WTC11 (cell line): ENCODE data around the gene SORCS1. TPM values are rescaled to one million over a fixed set of nuclear protein-coding genes. Genes with fewer than 3 reads are reported as not detected.

Source experiments
- ATAC-seq: fragments of 200-7000 bp; cut with Tn5 transposase; 2 replicates; pipeline ENCODE4 v1.10.0; 2021; ENCODE audit warnings: mild to moderate bottlenecking, moderate library complexity
- CTCF ChIA-PET: fragments of 300-600 bp; sonication (Branson Sonifier 250); formaldehyde crosslinking; loops from one replicate; lab custom pipeline; 2021; ENCODE audit warnings: antibody characterized with exemption; lab: Charles Lee
- POLR2A ChIA-PET: fragments of 350-600 bp; sonication (Branson Sonifier 250); formaldehyde crosslinking; loops from one replicate; lab custom pipeline; 2021; ENCODE audit warnings: antibody characterized with exemption; lab: Charles Lee
- DNase-seq: peaks from one replicate; pipeline ENCODE4 v3.0.0; 2021; ENCODE audit warnings: low spot score
- H3K27ac Mint-ChIP-seq: 2 replicates; pipeline ENCODE4 v1.8.0; 2021; ENCODE audit warnings: mixed read lengths
- H3K27me3 Mint-ChIP-seq: 2 replicates; pipeline ENCODE4 v1.8.0; 2021; ENCODE audit warnings: low read depth, mild to moderate bottlenecking, moderate library complexity, mixed read lengths
- H3K36me3 Mint-ChIP-seq: 2 replicates; pipeline ENCODE4 v1.8.0; 2021; ENCODE audit warnings: mixed read lengths
- H3K4me1 Mint-ChIP-seq: 2 replicates; pipeline ENCODE4 v1.8.0; 2022; ENCODE audit warnings: mixed read lengths
- H3K4me3 Mint-ChIP-seq: 2 replicates; pipeline ENCODE4 v1.8.0; 2021; ENCODE audit warnings: mild to moderate bottlenecking, moderate library complexity, mixed read lengths
- H3K9me3 Mint-ChIP-seq: 2 replicates; pipeline ENCODE4 v1.8.0; 2021; ENCODE audit warnings: mixed read lengths
- AR ChIP-seq: fragments of 250-450 bp; sonication (Bioruptor Pico); IDR thresholded peaks from 2 replicates; pipeline ENCODE4 v1.9.0; 2021; ENCODE audit warnings: mild to moderate bottlenecking
- ATF2 ChIP-seq: sonication (generic); formaldehyde crosslinking; IDR thresholded peaks from 2 replicates; pipeline ENCODE4 v1.8.1; 2022; ENCODE audit warnings: low read depth, missing genetic modification reagents, borderline replicate concordance
- CBFB ChIP-seq: sonication (generic); formaldehyde crosslinking; IDR thresholded peaks from 2 replicates; pipeline ENCODE4 v1.8.1; 2022; ENCODE audit warnings: mild to moderate bottlenecking, low read depth, missing genetic modification reagents
- CDX4 ChIP-seq: fragments of 250-450 bp; sonication (Bioruptor Pico); IDR thresholded peaks from 2 replicates; pipeline ENCODE4 v1.9.0; 2021; ENCODE audit warnings: moderate library complexity, mild to moderate bottlenecking, inconsistent platforms, borderline replicate concordance
- ELF4 ChIP-seq: sonication (generic); formaldehyde crosslinking; IDR thresholded peaks from 2 replicates; pipeline ENCODE4 v1.8.1; 2022; ENCODE audit warnings: low read depth, mild to moderate bottlenecking, moderate library complexity, missing genetic modification reagents
- ESRRA ChIP-seq: sonication (generic); formaldehyde crosslinking; IDR thresholded peaks from 2 replicates; pipeline ENCODE4 v1.8.1; 2022; ENCODE audit warnings: mild to moderate bottlenecking, missing genetic modification reagents, borderline replicate concordance
- ETV6 ChIP-seq: sonication (generic); formaldehyde crosslinking; IDR thresholded peaks from 2 replicates; pipeline ENCODE4 v1.8.1; 2022; ENCODE audit warnings: mild to moderate bottlenecking, missing genetic modification reagents
- FOXP4 ChIP-seq: sonication (generic); formaldehyde crosslinking; IDR thresholded peaks from 2 replicates; pipeline ENCODE4 v1.8.0; 2022; ENCODE audit warnings: mild to moderate bottlenecking, missing genetic modification reagents
- GABPB1 ChIP-seq: sonication (generic); formaldehyde crosslinking; IDR thresholded peaks from 2 replicates; pipeline ENCODE4 v1.8.1; 2023; ENCODE audit warnings: mild to moderate bottlenecking, missing genetic modification reagents
- GTF2I ChIP-seq: fragments of 250-450 bp; sonication (Bioruptor Pico); conservative IDR thresholded peaks from 2 replicates; pipeline ENCODE4 v1.4.0; 2021; ENCODE audit warnings: mild to moderate bottlenecking
- HMGA2 ChIP-seq: fragments of 250-450 bp; sonication (Bioruptor Pico); IDR thresholded peaks from 2 replicates; pipeline ENCODE4 v1.4.0; 2021; ENCODE audit warnings: mild to moderate bottlenecking, moderate library complexity
- MAX ChIP-seq: sonication (generic); formaldehyde crosslinking; IDR thresholded peaks from 2 replicates; pipeline ENCODE4 v1.8.0; 2022; ENCODE audit warnings: mild to moderate bottlenecking, missing genetic modification reagents
- RORB ChIP-seq: fragments of 250-450 bp; sonication (Bioruptor Pico); IDR thresholded peaks from 2 replicates; pipeline ENCODE4 v1.9.0; 2021; ENCODE audit warnings: mild to moderate bottlenecking
- SP1 ChIP-seq: sonication (generic); formaldehyde crosslinking; conservative IDR thresholded peaks from 2 replicates; pipeline ENCODE4 v1.8.1; 2022; ENCODE audit warnings: missing genetic modification reagents
- TP53 ChIP-seq: sonication (generic); formaldehyde crosslinking; IDR thresholded peaks from 2 replicates; pipeline ENCODE4 v1.8.1; 2023; ENCODE audit warnings: mild to moderate bottlenecking, missing genetic modification reagents
- ZNF416 ChIP-seq: fragments of 250-450 bp; sonication (Bioruptor Pico); IDR thresholded peaks from 2 replicates; pipeline ENCODE4 v1.9.0; 2021; ENCODE audit warnings: mild to moderate bottlenecking, inconsistent platforms
- ZNF423 ChIP-seq: fragments of 250-450 bp; sonication (Bioruptor Pico); IDR thresholded peaks from 2 replicates; pipeline ENCODE4 v2.1.2; 2022; ENCODE audit warnings: mild to moderate bottlenecking, moderate library complexity
- total RNA-seq: library from RNA; stranded (reverse); gene quantifications from 3 replicates; pipeline ENCODE4 v1.2.3, GENCODE V29; 2021

The SORCS1 gene
- total RNA-seq, 1 experiment from 2014 or later: 3.3 TPM

GRCh38 chr10:106959521-106959920 is 205.0 kb downstream of the SORCS1 start (continued):
- no peak for TF ChIP-seq AR (CRISPR knock-in tag)

- DNase-seq (no peak), ATAC-seq (no peak)
Measured at GRCh38 chr10:106958589-106959361, 205.7 kb downstream of the SORCS1 start.

More at GRCh38 chr10:106958589-106959361, 205.7 kb downstream of the SORCS1 start:
- H3K4me3 Mint-ChIP-seq: no peak overlapping the region
- H3K27me3 Mint-ChIP-seq: no peaks in the 10 kb centered on the region
- POLR2A ChIA-PET: no interaction called here
- TF ChIP-seq SP1 (CRISPR knock-in tag) (no peak), HMGA2 (CRISPR knock-in tag) (no peak), MAX (no peak), GTF2I (CRISPR knock-in tag) (no peak), ESRRA (CRISPR knock-in tag) (no peak), ZNF423 (CRISPR knock-in tag) (no peak), ATF2 (CRISPR knock-in tag) (no peak), ELF4 (no peak), CDX4 (no peak), FOXP4 (CRISPR knock-in tag) (no peak), ZNF416 (CRISPR knock-in tag) (no peak), TP53 (CRISPR knock-in tag) (no peak), ETV6 (no peak), GABPB1 (no peak), CBFB (CRISPR knock-in tag) (no peak), RORB (CRISPR knock-in tag) (no peak)
- TF ChIP-seq, all 79 proteins: peak for 0
- peaks cover 14% of the 10 kb centered on the region for H3K4me1 Mint-ChIP-seq
- no peak overlapping the region for H3K27ac Mint-ChIP-seq
- CTCF ChIA-PET: no interaction called here
- H3K9me3 Mint-ChIP-seq: peaks cover 7% of the 10 kb centered on the region
- peaks cover 5% of the 10 kb centered on the region for H3K36me3 Mint-ChIP-seq
